Dermis microvascular lymphatic vessel endothelial cell (primary cell): ENCODE results near the gene CD6. TPM values are rescaled to one million over a fixed set of nuclear protein-coding genes. Genes with fewer than 3 reads are reported as not detected.

ENCODE experiments used
- DNase-seq, 2 donors: peaks; one replicate each; pipeline versions ENCODE4 v3.0.0 to v3.0.0-alpha.2; 2010; ENCODE audit warnings: low read depth in 2 of 2
- total RNA-seq: library from RNA; depleted of rRNA; stranded (reverse); fragments of >200 nt; gene quantifications from 2 replicates; pipeline ENCODE4 v1.2.1, GENCODE V29; 2014

CD6 gene
- total RNA-seq, 1 donor from 2014 or later, result 0.13 TPM

- no peak for DNase-seq
Observed at GRCh38 chr11:60985501-60985900, 14.0 kb downstream of the CD6 start.

DNA sequence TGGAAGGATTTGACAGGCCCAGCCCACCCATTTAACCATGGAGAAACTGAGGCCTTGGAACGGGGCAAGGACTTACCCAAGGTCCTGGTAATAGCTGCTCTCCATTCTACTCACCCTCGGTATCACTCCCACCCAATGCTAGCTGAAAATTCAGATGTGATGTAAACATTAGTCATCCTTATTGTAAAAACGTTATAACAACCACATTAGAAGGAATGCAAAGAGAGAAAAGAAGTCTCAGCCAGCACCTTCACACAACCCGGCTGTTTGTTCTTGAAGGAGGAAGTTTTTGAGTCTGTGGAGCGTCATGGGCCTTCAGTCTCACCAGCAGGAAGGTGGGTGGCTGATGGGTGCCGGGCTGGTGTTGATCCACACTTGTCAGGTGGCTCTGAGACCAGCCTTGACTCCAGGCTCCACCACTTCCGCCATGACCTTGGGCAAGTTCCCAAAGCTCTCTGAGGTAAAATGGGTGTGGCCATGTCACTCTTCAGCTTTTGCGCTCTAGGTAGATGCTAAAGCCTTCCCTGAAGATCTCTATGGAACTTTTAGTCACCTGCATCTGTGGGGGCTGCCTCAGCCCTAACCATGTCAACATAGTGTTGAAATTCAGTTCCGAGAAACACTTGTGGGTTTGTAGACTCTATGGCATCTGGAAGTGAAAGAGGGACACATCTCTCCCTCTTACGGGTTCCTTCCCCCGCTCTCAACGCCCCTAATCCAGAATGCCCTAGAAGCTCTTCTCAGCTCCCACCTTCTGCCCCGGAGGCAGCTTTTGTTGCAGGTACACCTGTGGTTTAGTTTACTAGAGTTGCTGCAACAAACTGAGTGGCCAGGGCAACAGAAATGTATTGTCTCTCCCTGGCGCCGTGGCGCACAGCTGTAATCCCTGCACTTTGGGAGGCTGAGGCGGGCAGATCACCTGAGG, 14.8 kb downstream of the CD6 start:
- DNase-seq, result no peak

- DNase-seq, result no peak
Observed at GRCh38 chr11:60987577-60988277, 16.2 kb downstream of the CD6 start.

DNA sequence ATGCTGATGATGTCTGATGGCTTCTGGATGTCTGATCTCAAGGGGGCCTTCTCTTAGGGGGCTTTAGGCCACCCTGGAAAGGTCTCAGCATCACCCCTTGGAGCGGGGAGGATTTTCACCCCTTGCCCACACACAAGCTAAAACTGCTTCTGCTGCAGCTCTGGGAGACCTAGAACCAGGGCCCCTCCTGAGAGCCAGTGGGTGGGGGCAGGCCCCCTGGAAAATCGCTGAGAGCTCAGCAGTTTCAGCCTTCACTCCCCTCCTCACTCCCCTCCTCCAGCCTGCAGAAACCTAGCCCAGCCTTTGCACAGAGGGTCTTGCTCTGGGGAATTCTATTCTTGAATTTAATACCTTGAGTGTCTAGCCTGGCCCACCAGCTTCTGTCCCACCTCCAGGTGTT, 17.2 kb downstream of the CD6 start:
- no peak for DNase-seq

- no peak for DNase-seq
Observed at GRCh38 chr11:60989093-60989650, 17.7 kb downstream of the CD6 start.

GRCh38 chr11:60991457-60991856, 20.0 kb downstream of the CD6 start:
- DNase-seq, result no peak

- DNase-seq, result no peak
Observed at GRCh38 chr11:60992842-60993409, 21.4 kb downstream of the CD6 start.

- DNase-seq, result no peak
Observed at GRCh38 chr11:60993615-60994014, 22.1 kb downstream of the CD6 start.

- no peak for DNase-seq
Observed at GRCh38 chr11:60994541-60995080, 23.1 kb downstream of the CD6 start.

GRCh38 chr11:60995798-60996197, 24.3 kb downstream of the CD6 start:
- DNase-seq, result no peak

DNA sequence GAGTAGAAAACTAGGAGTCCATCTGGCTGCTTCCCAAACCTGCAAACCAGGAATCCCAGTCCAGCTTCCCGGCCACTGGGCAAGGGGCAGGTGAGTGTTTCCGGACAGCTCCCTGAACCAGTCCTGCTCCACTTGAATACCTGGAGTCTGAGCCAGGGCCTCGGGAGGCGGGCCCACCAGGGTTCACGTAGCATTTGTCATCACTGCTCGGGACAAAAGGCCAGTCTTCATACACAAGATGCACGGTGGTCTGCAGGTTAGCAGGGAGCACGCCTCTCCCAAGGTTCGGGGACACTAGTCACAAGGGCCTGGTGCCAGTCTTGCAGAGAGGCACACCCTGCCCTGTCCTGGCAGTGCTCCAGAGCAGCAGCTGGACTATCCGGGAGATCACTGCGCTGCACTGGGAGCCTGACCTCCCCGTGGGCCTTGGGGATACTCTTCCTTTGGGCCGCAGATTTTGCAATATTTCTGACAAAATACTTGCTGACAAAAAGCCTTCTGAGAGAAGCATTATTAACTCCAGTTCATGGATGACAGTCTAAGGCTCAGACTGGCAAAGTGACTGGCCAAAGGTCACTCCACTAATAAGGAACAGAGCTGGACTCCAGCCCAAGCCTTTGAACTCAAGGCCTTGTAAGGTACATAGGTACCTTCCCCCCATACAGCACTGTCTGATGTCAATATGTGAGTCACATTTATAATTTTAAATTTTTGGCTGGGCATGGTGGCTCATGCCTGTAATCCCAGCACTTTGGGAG, 25.1 kb downstream of the CD6 start:
- DNase-seq, result no peak

GRCh38 chr11:61000426-61000825, 28.9 kb downstream of the CD6 start:
- DNase-seq, result no peak

GRCh38 chr11:61001931-61002330, 30.5 kb downstream of the CD6 start:
- DNase-seq, result no peak

DNA sequence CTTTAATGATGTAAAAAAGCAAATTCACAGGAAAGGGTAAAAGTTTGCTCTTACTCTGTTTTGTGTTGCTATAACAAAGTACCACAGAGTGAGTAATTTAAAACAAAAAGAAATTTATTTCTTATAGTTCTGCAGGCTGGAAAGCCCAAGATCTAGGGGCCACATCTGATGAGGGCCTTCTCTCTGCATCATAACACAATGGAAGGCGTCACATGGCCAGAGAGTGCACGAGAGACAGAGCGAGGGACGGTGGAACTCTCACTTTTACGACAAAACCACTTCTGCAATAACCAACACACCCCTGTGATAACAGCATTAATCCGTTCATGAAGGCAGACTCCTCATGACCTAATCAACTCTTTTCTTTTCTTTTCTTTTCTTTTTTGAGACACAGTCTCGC, 31.1 kb downstream of the CD6 start:
- DNase-seq, result no peak

DNA sequence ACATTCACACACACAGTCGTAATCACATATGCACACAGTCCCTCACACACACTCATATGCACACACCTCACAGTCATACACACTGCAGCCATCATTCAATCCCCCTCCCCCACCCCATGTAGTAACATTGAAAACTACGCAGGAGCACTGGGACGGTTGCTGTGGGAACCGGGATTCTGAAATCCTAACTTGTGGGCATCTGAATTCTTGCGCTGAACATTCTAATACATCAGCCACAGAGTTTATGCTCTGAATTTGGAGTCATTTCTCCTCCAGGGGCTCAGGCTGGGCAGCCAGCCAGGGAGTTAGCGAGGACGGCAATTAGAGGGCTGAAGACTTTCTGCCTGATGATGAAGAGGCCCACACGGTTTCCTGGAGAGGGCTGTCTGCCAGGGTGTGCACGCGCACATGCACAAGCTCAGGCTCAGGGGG, 32.7 kb downstream of the CD6 start:
- no peak for DNase-seq

DNA sequence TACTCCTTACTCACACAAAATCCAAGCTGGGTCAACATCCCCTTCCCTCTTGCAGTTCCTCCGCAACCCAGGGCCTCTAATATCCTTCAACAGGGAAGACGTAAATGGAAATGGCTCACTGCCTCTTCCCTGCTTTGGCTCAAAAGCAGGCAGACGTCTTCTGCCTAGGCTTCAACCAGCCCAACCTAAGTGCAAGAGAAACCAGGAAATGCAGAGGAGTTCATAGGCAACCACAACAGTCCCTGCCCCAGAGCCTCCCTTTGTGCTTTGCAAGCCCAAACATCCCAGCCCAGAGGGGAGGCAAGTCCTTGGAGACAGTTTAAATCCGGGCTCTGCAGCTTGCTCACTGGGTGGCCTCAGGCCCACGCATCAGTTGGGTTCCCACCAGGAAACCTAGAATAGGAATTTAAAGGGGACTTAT, 33.3 kb downstream of the CD6 start:
- DNase-seq, result no peak

DNA sequence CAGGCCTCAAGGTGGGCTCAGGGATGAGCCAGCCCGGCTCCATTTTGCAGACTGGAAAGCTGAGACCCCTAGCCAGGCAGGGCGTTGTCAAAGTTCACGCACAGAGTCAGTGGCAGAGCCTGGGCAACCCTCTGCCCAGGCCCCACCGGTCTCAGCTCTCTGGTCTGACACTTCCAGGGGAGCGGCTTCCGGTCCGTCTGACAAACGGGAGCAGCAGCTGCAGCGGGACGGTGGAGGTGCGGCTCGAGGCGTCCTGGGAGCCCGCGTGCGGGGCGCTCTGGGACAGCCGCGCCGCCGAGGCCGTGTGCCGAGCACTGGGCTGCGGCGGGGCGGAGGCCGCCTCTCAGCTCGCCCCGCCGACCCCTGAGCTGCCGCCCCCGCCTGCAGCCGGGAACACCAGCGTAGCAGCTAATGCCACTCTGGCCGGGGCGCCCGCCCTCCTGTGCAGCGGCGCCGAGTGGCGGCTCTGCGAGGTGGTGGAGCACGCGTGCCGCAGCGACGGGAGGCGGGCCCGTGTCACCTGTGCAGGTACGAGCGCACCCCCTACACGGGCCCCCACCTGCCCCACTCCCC, 36.0 kb downstream of the CD6 start:
- no peak for DNase-seq

GRCh38 chr11:61007956-61008896, 36.7 kb downstream of the CD6 start:
- DNase-seq, result no peak

GRCh38 chr11:61008971-61009370, 37.5 kb downstream of the CD6 start:
- DNase-seq, result no peak
